ENCODE data around the gene SLC29A4.
A peak's percentile ranks its signal among the peaks of the same experiment; 100 is the strongest.
"Not testable (repeated sequence)": the region's sequence is repeated elsewhere in the genome, so short reads cannot be mapped to it uniquely, and the experiment has no call there.

Gene SLC29A4, protein sequence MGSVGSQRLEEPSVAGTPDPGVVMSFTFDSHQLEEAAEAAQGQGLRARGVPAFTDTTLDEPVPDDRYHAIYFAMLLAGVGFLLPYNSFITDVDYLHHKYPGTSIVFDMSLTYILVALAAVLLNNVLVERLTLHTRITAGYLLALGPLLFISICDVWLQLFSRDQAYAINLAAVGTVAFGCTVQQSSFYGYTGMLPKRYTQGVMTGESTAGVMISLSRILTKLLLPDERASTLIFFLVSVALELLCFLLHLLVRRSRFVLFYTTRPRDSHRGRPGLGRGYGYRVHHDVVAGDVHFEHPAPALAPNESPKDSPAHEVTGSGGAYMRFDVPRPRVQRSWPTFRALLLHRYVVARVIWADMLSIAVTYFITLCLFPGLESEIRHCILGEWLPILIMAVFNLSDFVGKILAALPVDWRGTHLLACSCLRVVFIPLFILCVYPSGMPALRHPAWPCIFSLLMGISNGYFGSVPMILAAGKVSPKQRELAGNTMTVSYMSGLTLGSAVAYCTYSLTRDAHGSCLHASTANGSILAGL

DNA sequence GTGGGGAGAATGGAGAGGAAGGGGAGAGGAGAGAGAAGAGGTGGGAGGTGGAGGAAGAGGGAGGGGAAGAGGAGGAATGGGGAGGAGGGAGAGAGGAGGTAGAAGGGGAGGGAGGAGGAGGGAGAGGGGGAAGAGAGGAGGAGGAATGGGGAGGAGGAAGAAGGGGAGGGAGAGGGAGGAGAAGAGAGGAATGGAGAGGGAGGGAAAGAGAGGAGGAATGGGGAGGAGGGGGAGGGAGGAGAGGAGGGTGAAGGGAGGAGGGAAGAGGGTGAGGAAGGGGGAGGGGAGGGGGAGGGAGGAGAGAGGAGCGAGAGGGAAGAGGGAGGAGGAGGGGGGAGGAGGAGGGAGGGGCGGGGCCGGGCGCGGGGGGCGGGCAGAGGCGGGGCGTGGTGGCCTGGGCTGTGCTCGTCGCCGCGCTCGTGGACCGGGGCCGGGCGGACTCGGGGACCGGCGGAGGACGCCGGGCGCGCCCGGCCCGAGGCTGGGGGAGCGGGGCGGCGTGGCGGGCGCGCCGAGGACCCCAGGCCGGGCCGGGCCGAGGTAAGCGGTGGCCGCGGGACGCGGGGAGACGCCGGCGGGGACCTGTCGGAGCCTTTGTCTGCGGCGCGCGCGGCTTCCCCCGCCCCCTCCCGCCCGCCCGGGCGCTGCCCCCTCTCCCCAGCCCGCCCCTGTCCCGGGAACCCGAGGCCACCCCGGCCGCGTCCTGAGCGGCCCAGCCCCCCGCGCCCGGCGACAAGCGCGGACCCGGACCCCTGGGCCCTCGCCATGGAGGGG is at the start of gene SLC29A4:
TSS of gene SLC29A4 (plus strand) at position 401 of the 774 bp plus-strand sequence. CDS start 4,874 bp downstream, outside the sequence.
- DNase-seq: peak; percentile 36

DNA sequence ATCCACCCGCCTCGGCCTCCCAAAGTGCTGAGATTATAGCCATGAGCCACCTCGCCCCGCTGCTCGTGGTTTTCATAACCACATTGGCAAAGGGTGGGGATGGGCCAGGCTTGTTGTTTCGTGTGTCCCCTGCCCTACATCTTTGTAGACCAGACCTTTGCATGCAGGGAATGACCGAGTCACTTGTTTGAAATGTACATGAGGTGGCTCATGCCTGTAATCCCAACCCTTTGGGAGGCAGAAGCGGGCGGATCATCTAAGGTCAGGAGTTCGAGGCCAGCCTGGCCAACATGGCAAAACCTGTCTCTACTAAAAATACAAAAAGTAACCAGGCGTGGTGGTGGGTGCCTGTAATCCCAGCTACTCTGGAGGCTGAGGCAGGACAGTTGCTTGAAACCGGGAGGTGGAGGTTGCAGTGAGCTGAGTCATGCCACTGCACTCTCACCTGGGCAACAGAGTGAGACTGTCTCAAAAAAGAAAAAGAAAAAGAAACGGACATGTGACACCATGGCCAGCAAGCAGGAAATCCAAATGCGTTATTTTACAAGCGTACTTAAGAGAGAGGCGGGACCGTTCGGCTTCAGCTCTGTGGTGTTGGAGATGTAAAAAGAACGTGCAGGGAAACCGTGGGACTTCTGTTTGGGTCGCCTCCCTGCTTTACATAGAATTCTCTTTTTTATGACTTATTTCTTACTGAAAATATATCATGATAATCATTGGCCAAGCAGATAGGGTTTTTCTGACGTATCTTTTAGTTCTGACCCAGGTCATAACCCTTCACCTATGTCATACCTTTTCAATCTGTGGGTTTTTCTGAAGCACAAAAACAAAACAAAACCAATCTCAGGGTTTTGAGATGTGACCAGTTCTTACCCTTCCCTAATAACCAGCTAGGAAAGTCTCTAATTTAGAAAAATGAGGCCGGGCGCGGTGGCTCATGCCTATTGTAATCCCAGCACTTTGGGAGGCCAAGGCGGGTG is 47.6 kb upstream of the SLC29A4 start:
- DNase-seq: no peak

DNA sequence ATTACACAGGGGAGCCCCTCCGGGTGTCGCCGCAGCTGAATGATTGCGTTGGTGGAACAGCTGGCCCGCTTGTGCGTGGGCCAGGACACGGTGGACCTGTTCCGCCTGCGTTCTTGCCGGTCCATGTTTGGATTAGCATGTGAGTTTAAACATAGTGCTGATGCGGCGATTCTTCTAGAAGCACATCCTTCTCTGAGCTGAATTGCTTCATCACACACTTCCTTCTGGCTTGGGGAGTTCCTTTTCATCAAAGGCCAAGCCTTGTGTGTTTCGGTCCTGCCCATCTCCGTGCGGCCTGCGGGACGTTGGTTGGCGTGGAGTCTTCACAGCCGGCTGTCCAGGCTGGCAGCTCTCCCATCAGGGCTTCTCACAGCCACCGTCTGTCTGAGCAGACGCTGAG is 45.5 kb upstream of the SLC29A4 start:
- DNase-seq: no peak

DNA sequence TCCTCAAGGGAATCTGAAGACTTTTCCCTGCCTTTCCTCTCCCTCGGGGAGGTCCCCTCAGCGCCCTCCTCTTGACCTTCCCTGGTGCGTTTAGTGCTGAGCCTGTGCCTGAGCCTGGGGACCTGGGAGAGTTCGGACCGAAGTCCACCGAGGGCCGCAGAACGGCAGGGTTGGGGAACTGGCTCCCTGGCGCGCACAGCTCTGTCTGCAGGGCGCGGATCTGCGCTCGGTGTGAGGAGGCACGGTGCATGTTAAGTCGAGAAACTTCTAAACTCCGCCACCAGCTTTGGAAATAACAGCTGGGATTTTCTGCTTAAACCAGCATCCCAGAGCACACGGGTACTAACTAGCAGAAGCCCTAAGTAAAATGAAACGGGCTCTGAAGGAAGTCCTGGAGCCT is 44.2 kb upstream of the SLC29A4 start:
- no peak for DNase-seq

DNA sequence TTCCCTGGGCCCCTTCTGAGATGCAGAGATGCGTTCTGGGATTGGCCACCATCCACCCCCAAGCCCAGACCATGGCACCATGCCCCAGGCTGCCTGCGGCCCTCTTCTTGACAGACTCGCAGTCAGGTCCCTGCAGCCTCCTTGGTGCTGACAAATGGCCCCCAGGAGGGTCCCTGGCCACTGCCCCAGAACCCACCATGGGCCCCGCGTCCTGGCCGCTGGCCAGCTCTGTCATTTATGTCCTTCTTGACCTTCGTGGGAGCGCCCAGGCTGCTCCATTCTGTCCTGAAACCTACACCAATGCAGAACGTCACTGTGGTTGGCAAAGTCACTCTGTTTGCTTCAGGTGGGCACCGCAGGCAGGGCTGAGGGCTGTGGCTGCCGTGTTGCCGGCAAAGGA is 39.5 kb upstream of the SLC29A4 start:
- no peak for DNase-seq

DNA sequence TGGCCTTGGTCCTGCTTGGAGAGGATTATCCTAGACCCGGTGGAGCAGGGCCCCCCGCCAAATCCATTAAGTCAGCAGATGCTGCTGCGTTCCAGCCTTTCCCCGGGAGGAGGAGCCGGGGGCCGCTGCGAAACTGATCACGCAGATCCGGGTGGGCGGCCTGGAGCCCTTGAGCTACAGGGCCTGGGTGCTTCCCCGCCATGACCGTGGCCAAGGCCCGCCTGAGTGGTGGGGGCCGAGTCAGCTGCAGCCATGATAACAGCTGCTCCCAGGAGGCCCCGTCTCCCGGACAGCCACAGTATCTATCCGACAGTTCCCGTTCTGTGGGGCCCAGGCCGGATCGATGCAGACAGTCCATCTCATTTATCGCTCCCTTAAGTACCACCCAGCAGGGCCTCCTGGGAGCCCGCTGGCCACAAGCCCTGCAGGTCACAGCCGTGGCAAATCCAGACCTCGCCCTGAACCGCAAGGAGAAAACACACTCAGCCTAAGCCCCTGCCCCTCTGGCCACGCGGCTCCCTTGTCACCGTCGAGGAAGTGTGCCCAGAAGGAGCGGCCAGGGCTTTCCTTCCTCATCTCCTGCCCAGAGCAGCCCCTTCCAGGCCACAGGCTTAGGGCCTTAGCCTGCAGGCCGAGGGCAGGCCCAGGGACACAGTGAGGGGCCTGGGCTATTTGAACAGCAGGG is 34.4 kb upstream of the SLC29A4 start:
- no peak for DNase-seq

DNA sequence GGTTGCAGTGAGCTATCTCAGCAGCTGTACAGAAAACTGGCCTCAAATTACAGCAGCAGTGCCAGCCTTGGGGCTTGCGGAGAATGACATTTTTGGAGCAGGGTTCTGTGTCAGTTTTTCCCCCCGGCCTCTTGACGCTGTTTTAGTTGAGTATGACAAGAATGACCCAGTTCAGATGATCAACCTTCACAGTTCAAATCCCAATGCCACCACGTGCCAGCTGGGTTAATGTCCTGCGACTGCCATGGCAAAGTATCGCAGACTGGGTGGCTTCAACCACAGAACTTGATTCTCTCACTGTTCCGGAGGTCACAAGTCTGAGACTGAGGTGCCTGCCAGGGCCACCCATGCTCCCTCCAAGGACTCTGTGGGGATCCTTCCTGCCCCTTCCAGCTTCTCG is 32.0 kb upstream of the SLC29A4 start:
- DNase-seq: not testable (repeated sequence)

DNA sequence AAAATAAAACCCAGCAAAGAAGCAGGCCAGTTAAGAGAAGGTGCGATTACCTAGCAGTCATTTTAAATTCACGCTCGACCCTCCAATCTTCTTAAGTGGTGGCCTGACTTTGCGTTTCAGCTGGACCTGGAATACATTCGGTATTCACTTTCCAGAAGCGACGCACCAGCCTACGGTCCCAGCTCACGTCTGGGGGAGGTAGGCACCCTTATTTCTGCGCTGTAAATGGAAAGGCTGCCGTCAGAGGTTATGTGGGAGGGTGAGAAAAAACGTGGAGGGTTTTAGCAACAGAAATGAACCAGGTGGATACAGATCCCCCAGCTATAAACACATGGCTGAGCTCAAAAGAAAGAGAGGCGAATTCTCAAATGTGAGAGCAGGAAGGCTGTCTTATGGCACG is 29.2 kb upstream of the SLC29A4 start:
- not testable (repeated sequence) for DNase-seq

DNA sequence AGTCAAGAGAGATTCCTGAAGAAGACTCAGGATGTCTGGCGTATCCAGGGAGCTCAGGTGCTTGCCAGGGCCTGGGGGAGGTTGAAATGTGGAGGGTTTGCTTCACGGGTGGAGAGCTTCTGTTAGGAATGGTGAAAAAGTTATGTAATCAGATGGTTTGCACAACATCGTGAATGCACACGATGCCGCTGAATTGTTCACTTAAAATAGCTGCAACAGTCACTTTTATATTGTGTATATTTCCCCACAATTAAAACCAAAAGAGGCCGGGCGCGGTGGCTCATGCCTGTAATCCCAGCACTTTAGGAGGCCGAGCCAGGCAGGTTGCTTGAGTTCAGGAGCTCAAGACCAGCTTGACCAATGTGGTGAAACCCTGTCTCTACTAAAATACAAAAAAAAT is 28.4 kb upstream of the SLC29A4 start:
- DNase-seq: not testable (repeated sequence)

DNA sequence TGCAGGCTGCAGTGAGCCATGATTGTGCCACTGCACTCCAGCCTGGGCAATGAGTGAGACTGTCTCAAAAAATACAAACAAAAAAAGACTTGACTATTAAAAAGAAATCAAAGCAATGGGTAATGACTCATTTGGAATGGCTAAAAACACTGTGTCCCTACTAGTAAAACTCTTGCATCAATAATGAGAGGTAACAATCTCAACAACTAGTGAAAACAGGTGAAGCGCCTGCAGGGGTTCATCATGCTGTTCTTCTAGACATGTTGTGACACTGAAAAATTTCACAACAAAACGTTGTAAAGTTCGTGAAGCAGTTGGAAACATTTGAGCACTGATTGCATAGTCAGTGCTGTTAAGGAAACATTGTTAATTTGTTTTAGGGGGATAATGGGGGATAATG is 26.9 kb upstream of the SLC29A4 start:
- no peak for DNase-seq

DNA sequence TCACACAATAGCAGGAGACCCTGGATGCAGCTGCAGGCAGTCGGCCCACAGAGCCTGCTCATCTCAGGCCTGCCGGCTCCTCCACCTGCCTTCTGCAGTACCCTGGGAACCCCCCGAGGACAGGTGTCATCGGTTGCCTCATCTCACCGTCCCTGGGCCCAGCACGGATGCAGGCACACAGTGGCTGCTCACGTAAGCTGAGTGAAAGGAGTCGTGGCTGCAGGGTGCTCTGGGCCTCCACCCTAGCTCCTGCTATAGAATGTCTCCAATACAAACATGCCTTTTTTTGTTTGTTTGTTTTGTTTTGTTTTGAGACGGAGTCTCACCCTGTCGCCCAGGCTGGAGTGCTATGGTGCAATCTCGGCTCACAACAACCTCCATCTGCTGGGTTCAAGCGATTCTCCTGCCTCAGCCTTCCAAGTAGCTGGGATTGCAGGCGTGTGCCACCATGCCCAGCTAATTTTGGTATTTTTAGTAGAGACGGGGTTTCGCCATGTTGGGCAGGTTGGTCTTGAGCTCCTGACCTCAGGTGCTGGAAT is 22.1 kb upstream of the SLC29A4 start:
- DNase-seq: not testable (repeated sequence)

DNA sequence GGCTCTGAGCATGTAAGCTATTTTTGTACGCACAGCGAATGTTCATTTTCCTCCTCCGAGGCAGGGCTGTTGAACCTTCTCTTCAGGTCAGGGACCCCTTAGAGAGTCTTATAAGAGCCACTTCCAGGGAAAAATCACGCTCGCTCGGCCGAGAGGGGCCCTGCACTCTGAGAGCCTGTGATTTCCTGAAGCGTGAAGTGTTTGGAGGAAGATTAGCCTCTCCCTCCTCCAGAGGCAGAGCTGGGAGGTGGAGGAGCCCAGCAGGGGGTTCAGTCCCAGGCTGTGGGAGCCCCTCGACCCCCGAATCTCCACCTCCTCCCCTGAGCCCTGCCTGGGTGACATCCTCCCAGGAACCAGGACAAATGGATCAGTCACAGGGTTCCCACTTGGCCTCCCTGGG is 19.7 kb upstream of the SLC29A4 start:
- not testable (repeated sequence) for DNase-seq

DNA sequence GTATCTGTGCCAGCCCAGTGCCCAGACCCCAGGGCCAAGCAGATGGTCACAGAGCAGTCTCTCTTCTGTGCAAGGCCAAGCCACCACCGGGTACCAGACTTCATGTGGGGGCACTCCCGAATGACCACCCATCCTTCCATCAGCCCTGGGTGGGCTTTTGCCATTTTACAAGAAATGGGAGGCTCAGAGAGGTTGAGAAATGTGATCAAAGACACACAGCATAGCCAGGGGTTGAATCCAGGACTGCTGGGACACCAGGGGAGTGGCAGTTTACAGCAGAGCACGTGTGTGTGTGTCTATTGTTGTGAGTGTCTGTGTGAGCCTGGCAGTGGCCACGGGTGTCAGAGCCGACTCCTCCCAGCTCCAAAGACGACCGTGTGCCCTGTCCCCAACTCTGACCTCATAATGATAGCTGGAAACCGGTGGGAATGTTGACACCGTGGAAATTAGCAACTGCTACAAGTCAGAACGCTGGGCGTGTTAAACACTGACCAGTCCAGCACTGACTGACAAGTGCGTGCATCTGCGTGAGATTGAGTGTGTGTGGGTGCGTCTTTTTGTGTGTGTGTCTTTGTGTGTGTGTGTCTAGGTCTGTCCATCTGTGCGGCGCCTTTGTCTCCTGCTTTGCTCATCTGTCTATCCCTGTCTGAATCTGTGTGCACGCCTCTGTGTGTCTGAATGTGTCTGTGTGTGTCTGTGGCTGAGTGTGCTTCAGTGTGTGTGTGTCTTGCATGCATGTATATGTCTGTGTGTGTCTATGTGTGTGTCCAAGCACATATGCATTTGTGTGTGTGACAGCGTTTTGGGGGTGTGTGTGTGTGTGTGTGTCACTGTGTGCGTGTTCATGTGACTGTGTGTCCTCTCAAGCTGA is 17.2 kb upstream of the SLC29A4 start:
- no peak for DNase-seq

DNA sequence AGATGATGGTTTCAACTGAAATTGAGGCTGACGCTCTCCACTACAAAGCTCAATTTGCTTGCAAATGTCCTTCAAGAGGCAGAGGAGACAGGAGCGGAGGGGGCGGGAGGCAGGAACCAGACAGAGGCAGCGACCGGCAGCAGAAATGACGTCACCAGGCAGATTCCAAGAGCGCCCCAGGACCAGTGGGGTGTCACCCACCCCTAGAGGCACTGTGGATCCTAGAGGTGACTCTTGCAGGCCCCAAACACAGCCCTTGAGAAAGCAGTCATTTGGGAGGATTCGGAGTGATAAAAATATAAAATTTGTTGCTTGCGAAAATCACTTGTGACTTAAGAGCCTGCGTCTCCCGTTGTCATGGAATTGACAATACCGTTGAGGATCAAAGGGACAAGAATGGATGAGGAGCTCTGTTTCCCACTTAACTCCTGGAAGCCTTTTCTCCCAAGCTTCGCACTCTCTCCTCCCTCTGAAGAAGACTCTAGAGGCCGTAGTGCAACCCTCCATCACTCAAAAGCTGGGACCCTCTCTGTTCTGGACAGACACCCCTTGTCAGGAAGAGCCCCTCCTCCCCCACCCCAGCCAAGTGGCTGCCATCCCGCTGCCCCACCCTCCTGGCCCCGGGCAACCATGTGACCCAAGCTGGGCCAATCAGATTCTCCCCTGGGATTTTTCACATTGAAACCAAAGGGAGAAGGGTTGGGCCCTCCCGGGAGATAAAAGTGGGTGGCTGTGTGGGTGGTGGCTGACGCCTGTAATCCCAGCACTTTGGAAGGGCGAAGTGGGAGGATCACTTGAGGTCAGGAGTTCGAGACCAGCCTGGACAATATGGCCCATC is 16.3 kb upstream of the SLC29A4 start:
- DNase-seq: no peak

DNA sequence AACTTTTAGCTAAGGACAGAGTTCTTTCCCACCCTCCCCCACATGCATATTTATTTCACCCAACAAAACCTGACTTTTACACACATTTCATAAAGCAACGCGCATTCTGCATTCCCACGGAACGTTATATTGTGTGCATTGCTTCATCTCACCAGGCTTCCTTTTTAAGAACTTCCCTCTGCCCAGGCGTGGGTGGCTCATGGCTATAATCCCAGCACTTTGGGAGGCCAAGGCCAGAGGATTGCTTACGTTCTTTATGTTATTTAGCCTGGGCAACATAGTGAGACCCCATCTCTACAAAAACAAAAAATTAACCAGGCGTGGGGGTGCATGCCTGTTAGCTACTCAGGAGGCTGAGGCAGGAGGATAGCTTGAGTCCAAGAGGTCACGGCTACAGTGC is 14.9 kb upstream of the SLC29A4 start:
- not testable (repeated sequence) for DNase-seq

DNA sequence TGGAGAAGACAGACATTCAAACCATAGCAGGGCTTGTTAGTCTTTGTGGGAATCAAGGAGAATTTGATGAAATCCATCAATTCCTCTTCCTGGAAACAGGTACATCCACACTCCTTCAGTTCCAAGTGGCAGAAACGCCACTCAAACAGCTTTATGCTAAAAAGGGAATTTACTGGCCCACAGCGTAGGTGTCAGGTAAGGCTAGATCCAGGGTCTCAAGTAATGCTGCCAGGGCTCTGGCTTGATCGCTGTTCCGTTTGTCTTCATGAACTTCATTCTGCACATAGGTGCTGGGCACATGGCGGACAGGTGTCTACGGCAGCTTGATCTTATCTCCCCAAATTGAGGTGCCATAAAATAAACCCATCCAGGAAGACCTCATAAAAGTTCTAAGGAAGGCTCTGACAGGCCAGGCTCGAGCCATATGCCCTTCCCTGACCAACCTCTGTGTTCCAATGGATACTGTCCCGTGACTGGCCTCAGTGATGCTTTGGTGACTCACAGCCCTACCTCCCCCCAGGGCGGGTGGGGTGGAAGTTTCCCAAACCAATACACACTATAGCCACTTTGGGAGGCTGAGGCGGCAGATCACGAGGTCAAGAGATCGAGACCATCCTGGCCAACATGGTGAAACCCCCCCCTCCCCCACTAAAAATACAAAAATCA is 12.6 kb upstream of the SLC29A4 start:
- DNase-seq: not testable (repeated sequence)

DNA sequence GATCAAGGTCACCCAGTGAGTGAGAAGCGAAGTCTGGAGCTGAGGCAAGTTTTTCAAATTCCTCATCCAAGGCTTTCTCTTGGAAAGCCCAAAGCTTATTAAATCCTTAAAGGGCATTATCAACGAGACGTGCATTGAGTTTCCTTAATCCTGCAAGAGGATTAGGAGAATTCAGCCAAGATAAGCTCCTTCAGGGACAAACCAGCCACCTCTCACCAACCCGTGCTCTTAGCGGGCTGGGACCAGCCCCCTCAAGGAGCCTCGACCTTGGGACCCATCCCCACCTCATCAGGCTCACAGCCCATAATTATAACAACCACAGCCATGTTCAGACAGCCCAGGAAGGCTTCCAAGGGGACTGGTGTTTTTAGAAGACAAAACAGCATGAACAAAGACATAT is 12.0 kb upstream of the SLC29A4 start:
- DNase-seq: no peak

DNA sequence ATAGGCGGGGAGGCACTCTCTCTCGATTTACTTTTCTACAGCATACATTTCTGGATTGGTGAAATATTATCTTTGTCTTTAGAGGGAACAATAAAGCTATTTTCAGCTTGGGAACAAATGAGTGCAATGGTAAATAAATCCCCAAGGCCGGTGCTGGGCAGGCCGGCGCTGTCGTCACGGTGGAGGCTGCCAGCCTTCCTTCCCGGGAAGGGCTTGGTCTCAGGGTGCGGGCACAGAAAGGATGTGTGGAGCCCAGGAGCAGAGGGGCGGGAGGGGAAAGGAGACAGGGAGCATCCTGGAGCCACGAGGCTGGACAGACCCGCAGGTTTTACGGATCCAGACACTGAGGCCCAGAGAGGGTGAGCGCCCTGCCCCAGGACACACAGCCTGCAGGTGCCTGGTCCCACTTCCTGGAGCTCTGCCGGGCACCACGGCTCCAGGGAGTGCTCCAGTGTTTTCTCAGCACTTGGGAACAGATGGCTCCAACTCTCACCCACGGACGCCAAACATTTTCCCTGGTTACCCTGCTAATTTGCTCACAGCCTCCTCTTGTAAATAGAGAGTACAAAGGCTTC is 8.8 kb upstream of the SLC29A4 start:
- DNase-seq: not testable (repeated sequence)

DNA sequence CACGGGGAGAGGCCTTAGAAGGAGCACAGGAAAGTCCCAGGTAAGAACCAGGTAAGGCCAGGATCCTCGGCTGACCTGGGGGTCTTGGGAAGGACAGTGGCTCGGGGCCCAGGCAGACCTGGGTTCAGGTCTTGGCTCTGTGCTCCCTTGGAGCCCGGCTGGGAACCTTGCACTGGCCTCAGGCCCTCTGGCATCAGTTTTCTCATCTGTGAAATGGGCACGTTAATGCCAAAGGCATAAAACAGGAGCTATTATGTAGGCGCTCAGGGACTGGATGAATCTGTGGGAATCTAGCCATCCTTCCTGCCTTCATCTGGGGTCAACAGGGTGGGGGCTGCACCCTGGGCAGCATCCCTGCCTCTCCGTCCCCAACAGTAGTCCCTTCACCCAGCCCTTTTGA is 8.3 kb upstream of the SLC29A4 start:
- no peak for DNase-seq

Data from stimulated activated CD4-positive, alpha-beta T cell treated with anti-CD3 and anti-CD28 coated beads, Interleukin-4, amount 100 ng/mL, for 1 hour (primary cell).